Amniotic stem cell (primary cell): ENCODE data around the gene ZNF536.
"Not testable (repeated sequence)": the region's sequence is repeated elsewhere in the genome, so short reads cannot be mapped to it uniquely, and the experiment has no call there.

Experiments
- DNase-seq: peaks from one replicate; lab custom pipeline; 2025; lab: John Stamatoyannopoulos, UW

Gene ZNF536

GRCh38 chr19:30419568-30420180, 47.5 kb downstream of the ZNF536 start:
- no peak for DNase-seq

GRCh38 chr19:30420316-30420715, 48.1 kb downstream of the ZNF536 start:
- DNase-seq = no peak

DNA sequence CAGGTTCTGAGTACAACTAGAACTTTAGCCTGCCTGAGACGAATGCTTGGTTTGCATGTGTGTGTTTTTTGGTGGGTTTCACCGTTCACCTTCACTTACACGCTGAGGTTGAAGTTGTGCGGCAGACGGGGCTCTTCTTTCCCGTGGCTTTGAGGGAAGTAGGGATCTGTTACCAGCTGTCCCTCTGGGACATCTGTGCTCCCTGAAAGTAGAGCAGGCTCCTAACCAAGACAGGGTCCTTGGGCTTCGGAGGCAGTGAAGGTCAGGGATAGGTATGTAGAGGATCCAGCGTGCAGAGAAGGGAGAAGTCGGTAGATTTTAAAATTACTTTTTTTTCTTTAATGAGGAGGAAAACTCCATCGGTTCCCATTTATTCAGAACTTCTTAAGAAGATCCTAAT, 48.7 kb downstream of the ZNF536 start:
- DNase-seq = no peak

DNA sequence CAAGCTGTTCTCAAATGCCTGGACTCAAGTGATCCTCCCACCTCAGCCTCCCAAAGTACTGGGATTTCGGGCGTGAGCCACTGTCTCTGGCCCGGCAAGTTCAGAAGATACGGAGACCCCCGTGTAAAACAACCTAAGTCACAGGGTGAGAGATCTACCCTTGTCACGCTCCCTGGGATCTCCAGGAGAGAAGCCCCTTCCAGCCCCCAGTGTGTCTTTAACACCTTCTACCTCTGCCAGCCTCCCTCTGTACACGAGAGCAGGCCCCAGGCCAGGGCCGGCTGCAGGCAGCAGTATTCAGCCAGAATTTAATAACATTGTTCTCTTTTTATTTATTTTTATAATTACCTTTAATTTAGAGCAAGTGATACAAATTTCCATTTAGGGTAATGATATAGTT, 49.4 kb downstream of the ZNF536 start:
- no peak for DNase-seq

- DNase-seq = no peak
Measured at GRCh38 chr19:30423481-30423880, 51.3 kb downstream of the ZNF536 start.

DNA sequence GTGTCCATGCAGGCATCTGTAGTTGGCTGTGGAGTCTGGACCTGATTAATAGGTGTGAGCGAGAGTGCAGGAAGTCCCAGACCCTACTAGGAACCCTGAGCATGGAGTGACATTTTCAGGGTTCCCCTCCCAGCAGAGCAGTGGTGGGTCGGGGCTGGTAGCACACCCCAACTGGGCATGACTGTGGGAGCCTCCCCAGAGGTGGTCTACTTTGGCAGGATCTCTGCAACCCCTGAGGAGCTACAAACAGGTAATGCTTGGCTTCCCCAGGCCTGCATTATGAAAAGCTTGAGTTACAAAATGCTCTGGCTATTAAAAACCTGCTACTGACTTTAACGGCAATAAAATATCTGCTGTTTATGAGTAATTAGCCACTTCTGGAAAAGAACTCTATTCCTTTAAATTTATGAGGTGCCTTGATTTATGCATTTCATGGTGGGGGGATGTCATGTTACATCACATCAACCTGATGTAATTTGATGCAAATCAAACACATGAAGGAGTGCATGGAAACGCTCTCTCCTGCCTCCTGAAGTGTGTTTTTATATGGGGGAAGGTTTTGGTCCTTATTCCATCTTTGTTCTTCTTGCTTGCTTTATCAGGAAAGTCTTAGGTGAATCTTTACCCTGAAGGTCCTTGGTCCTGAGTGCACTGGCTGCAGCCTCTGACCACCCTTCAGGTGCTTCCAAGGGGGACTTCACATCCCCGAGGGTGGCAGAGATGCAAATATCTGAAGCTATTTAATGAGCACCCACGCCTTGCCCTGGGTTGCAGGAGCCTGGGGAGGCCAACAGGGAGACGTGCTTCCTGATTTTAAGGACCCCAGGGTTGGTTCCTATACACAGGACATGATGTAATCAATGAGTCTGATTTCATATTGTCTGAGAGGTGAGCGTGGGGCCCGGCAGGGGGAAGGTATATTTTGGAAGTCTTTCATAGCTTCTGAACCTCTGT, 54.0 kb downstream of the ZNF536 start:
- no peak for DNase-seq

DNA sequence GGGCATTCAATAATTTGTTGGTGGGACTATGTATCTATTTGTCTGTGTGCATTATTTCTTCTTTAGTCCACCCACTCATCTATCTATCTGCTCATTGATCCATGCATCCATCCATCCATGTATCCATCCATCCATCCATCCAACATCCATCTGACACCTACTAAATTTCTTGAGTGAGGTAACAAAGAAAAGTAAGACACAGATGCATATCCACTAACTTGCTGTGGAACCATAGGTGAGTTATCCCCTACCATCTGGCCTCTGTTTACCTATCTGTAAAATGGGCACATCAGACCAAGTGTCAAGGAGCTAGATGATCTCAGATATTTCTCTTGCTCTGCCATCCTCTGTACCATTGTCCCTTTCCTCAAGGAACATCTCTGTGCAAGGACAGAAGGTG, 54.7 kb downstream of the ZNF536 start:
- no peak for DNase-seq

GRCh38 chr19:30428092-30428680, 56.0 kb downstream of the ZNF536 start:
- no peak for DNase-seq

GRCh38 chr19:30428844-30429243, 56.7 kb downstream of the ZNF536 start:
- no peak for DNase-seq

DNA sequence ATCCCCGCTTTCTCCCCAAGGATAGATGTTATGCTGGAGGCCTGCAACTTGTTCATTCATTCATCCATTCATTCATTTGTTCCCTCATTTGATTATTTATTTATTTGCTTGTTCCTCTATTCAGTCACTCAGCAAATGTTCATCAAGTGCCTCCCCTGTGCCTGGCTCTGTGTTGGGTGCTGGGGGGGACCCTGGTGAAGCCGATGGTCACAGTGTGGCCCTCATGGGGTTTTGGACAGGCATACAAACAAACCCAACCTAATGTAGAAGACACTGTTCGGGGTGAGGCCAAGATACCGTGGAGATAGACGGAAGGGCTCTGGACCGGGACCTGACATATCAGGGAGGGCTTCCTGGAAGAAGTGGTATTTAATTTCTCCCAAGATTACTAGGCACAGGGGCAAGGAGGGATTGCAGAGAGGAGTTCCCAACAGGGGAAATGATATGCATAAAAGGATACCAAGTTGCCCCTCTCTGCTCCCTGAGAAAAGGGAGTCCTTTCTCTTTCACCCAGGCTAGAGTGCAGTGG, 58.1 kb downstream of the ZNF536 start:
- no peak for DNase-seq

GRCh38 chr19:30431591-30431990, 59.4 kb downstream of the ZNF536 start:
- DNase-seq = no peak

- DNase-seq = no peak
Measured at GRCh38 chr19:30434797-30435594, 62.8 kb downstream of the ZNF536 start.

GRCh38 chr19:30437869-30438268, 65.7 kb downstream of the ZNF536 start:
- DNase-seq = no peak

DNA sequence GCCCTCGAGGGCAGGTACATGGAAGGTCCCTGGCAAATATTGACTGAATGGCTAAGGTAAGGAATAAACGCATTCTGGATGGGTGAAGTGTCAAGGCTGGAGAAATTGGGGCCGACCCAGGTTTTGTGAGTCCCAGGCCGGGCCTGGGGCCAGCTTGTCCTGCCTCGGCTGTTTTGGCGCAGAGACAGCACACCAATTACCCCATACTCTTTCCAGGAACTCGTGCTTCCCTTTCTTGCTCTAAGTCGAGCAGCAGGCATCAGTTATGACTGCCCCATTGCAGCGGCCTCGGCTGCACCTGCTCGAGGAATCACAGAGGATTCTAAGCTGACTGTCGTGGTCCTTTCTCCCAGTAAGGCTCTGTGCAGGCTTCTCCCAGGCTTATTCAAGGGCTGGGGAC, 67.1 kb downstream of the ZNF536 start:
- DNase-seq = no peak

- DNase-seq = no peak
Measured at GRCh38 chr19:30441011-30441410, 68.8 kb downstream of the ZNF536 start.

- no peak for DNase-seq
Measured at GRCh38 chr19:30442674-30443073, 70.5 kb downstream of the ZNF536 start.

DNA sequence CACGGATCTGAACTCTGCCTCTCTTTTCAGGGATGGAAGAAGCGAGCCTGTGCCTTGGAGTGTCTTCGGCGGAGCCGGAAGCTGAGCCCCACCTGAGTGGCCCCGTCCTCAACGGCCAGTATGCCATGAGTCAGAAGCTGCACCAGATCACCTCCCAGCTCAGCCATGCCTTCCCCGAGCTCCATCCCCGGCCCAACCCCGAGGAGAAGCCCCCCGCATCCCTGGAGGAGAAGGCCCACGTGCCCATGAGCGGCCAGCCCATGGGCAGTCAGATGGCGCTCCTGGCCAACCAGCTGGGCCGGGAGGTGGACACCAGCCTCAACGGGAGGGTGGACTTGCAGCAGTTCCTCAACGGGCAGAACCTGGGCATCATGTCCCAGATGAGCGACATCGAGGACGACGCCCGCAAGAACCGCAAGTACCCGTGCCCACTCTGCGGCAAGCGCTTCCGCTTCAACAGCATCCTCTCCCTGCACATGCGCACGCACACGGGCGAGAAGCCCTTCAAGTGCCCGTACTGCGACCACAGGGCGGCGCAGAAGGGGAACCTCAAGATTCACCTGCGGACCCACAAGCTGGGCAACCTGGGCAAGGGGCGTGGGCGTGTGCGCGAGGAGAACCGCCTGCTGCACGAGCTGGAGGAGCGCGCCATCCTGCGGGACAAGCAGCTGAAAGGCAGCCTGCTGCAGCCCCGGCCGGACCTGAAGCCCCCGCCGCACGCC, 71.5 kb downstream of the ZNF536 start:
- DNase-seq = no peak

- no peak for DNase-seq
Measured at GRCh38 chr19:30444253-30444671, 72.1 kb downstream of the ZNF536 start.

DNA sequence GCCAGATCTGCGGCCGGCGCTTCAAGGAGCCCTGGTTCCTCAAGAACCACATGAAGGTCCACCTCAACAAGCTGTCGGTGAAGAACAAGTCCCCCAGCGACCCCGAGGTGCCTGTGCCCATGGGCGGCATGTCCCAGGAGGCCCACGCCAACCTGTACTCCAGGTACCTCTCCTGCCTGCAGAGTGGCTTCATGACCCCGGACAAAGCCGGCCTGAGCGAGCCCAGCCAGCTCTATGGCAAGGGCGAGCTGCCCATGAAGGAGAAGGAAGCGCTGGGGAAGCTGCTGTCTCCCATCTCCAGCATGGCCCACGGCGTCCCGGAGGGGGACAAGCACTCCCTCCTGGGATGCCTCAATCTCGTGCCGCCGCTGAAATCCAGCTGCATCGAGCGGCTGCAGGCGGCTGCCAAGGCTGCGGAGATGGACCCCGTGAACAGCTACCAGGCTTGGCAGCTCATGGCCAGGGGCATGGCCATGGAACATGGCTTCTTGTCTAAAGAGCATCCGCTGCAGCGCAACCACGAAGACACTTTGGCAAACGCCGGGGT, 72.6 kb downstream of the ZNF536 start:
- DNase-seq = no peak

GRCh38 chr19:30445385-30445784, 73.2 kb downstream of the ZNF536 start:
- DNase-seq = no peak

DNA sequence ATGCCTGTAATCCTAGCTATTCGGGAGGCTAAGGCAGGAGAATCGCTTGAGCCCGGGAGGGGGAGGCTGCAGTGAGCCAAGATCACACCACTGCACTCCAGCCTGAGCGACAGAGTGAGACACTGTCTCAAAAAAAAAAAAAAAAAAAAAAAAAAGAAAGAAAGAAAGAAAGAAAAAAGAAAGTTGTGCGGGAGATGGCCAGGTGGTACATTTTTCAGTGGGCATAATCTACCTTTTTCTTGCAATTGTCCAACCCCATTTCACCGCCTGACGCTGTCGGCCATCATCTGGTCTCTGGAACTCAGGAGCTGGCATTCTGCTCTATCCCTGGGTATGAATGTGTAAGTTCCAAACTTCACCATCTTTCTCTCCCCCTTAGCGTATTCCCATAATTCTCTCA, 73.9 kb downstream of the ZNF536 start:
- DNase-seq = not testable (repeated sequence)
